MCF 10A (cell line): ENCODE data around the gene ARHGAP10. TPM values are rescaled to one million over a fixed set of nuclear protein-coding genes. Genes with fewer than 3 reads are reported as not detected.
A peak's percentile ranks its signal among the peaks of the same experiment; 100 is the strongest.

ENCODE experiments used
- BruUV-seq: library from RNA; stranded (reverse); fragments of 400-500 nt; replicated peaks from 2 replicates; lab custom pipeline; 2021; lab: Mats Ljungman, UMichigan
- CTCF ChIA-PET: fragments of 300-600 bp; sonication (Branson Sonifier 250); formaldehyde crosslinking; extraction: SDS; loops from one replicate; lab custom pipeline; 2021; ENCODE audit warnings: antibody characterized with exemption, inconsistent platforms; lab: Yijun Ruan, JAX
- POLR2A ChIA-PET: fragments of 300-600, 350-650 bp; sonication (Branson Sonifier 250); formaldehyde crosslinking; extraction: SDS; loops from one replicate; lab custom pipeline; 2020; ENCODE audit warnings: antibody characterized with exemption, inconsistent platforms; lab: Yijun Ruan, JAX
- DNase-seq: peaks from one replicate; pipeline ENCODE4 v3.0.0-alpha.2; 2018; ENCODE audit not compliant: unreplicated experiment
- H3K27ac Mint-ChIP-seq: one replicate; pipeline ENCODE4 v1.8.0; 2022; ENCODE audit warnings: mild to moderate bottlenecking, low read depth, mixed read lengths; ENCODE audit not compliant: unreplicated experiment
- H3K27me3 Mint-ChIP-seq: one replicate; pipeline ENCODE4 v1.8.0; 2022; ENCODE audit warnings: mixed read lengths; ENCODE audit not compliant: insufficient read depth, unreplicated experiment
- H3K36me3 Mint-ChIP-seq: one replicate; pipeline ENCODE4 v1.8.0; 2022; ENCODE audit warnings: mild to moderate bottlenecking, moderate library complexity, mixed read lengths; ENCODE audit not compliant: insufficient read depth, unreplicated experiment
- H3K4me1 Mint-ChIP-seq: one replicate; pipeline ENCODE4 v1.8.0; 2022; ENCODE audit warnings: mixed read lengths; ENCODE audit not compliant: insufficient read depth, unreplicated experiment
- H3K4me3 Mint-ChIP-seq: one replicate; pipeline ENCODE4 v1.8.0; 2022; ENCODE audit warnings: mild to moderate bottlenecking, moderate library complexity, mixed read lengths; ENCODE audit not compliant: unreplicated experiment
- H3K9me3 Mint-ChIP-seq: one replicate; pipeline ENCODE4 v1.8.0; 2022; ENCODE audit warnings: mixed read lengths; ENCODE audit not compliant: unreplicated experiment
- CTCF ChIP-seq: fragments of 200-600 bp; IDR thresholded peaks from one replicate; pipeline ENCODE4 v1.8.0; 2022; ENCODE audit warnings: antibody characterized with exemption, mild to moderate bottlenecking; ENCODE audit not compliant: unreplicated experiment
- intact Hi-C: fragments of 100-400 bp; cut with micrococcal nuclease; formaldehyde crosslinking; loops from 2 replicates; pipeline ENCODE4 v1.14.1; 2022
- total RNA-seq: library from RNA; stranded (reverse); gene quantifications from 2 replicates; pipeline ENCODE4 v1.2.3, GENCODE V29; 2022

Gene ARHGAP10
- total RNA-seq, 1 experiment from 2014 or later, result 22.4 TPM

GRCh38 chr4:147714575-147715401 is 17.1 kb upstream of the ARHGAP10 start:
- ChIA-PET POLR2A (interaction anchor here (0.6 to 3.6 kb wide), 8 partner anchors 13 to 166 kb away, joined by 3 to 21 read pairs (median 6); partner anchors contain the start of genes ARHGAP10 and PRMT9), CTCF (interaction anchor here (1.0 to 8.2 kb wide), 3 partner anchors 17 to 152 kb away, joined by 4 to 247 read pairs (median 6); partner anchors contain the start of gene ARHGAP10)
- peak; percentile 68 for DNase-seq
- no TSS peak for BruUV-seq
- intact Hi-C loops, result loop anchor here (1.0 to 2.0 kb wide), 2 partner anchors 122 to 123 kb away; no protein-coding TSS in a partner anchor
- H3K36me3 Mint-ChIP-seq, result no peaks in the 10 kb centered on the region
- no peak overlapping the region for H3K4me3 Mint-ChIP-seq
- no peak for TF ChIP-seq CTCF
- H3K27ac Mint-ChIP-seq, result no peak overlapping the region
- H3K27me3 Mint-ChIP-seq, result no peaks in the 10 kb centered on the region
- no peaks in the 10 kb centered on the region for H3K4me1 Mint-ChIP-seq
- no peaks in the 10 kb centered on the region for H3K9me3 Mint-ChIP-seq

GRCh38 chr4:147717878-147718277 is 14.0 kb upstream of the ARHGAP10 start:
- DNase-seq, result no peak
- Mint-ChIP-seq H3K27me3 (no peaks in the 10 kb centered on the region), H3K9me3 (no peaks in the 10 kb centered on the region), H3K27ac (no peak overlapping the region), H3K4me3 (no peak overlapping the region), H3K36me3 (no peaks in the 10 kb centered on the region), H3K4me1 (no peaks in the 10 kb centered on the region)
- ChIA-PET CTCF (interaction anchor here (0.8 to 2.2 kb wide), 3 partner anchors 9 to 148 kb away, joined by 3 to 10 read pairs (median 3); no protein-coding TSS in a partner anchor), POLR2A (no interaction called here)
- intact Hi-C loops, result no loop called here
- no TSS peak for BruUV-seq
- TF ChIP-seq CTCF, result no peak

GRCh38 chr4:147723326-147723725 is 8.6 kb upstream of the ARHGAP10 start:
- H3K9me3 Mint-ChIP-seq, result no peaks in the 10 kb centered on the region

More at GRCh38 chr4:147723326-147723725, 8.6 kb upstream of the ARHGAP10 start:
- intact Hi-C loops, result no loop called here
- H3K27me3 Mint-ChIP-seq, result no peaks in the 10 kb centered on the region
- no peaks in the 10 kb centered on the region for H3K36me3 Mint-ChIP-seq
- CTCF ChIA-PET, result interaction anchor here (1.0 kb wide), 1 partner anchor 143 kb away, joined by 3 read pairs; no protein-coding TSS in a partner anchor
- H3K4me3 Mint-ChIP-seq, result no peak overlapping the region
- no peak for TF ChIP-seq CTCF
- POLR2A ChIA-PET, result interaction anchor here (0.9 kb wide), 1 partner anchor 8 kb away, joined by 6 read pairs; the partner anchor contains the start of gene ARHGAP10
- no peak overlapping the region for H3K27ac Mint-ChIP-seq
- DNase-seq, result no peak
- peaks cover 12% of the 10 kb centered on the region for H3K4me1 Mint-ChIP-seq
- no TSS peak for BruUV-seq
